GM18511 (cell line): ENCODE measurements around the gene PIP5K1B.
"Not testable (repeated sequence)": the region's sequence is repeated elsewhere in the genome, so short reads cannot be mapped to it uniquely, and the experiment has no call there.

Source experiments
- ATAC-seq: cut with Tn5 transposase; IDR thresholded peaks from one replicate; pipeline ENCODE4 v1.9.1; 2021; ENCODE audit warnings: mild to moderate bottlenecking, moderate library complexity; ENCODE audit not compliant: unreplicated experiment

The PIP5K1B gene

DNA sequence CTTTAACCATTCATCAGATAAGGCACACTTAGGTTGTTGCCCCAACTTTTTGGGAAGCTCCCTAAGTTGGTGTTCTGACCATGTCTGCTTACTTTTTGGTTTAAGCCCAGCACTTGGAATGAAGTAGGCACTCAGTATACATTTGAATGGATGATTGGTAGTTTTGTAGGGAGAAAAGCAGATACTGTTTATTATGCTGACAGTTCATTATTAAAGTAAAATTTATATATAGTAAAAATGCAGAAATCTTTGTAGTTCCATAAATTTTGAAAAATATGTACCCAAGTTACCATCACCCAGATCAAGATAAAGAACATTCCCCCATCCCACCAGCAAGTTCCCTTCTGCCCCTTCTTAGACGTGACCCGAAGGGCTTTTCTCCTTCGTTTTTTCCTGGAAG lies 273.5 kb downstream of the PIP5K1B start:
- no peak for ATAC-seq

GRCh38 chr9:68979538-68980314 lies 274.7 kb downstream of the PIP5K1B start:
- no peak for ATAC-seq

GRCh38 chr9:68980341-68980914 lies 275.4 kb downstream of the PIP5K1B start:
- no peak for ATAC-seq

DNA sequence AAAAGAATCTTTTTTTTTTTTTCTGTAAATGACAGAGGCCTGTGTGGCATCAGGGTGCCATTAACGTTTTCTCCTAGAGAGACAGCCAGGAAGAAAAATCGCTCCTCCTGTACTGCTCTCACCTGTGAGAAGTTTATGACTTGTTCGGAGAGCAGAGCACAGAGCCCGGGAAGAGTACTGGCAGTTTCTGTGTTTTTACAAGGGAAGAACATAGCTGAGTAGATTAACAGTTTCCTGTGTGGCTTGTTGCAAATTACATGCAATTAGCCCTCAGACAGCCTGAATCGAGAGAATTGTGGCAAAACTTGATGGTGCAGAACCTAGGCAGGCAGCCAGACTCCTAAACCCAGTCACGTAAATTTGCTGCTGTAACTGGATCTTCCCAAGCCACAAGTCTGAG lies 276.7 kb downstream of the PIP5K1B start:
- peak; percentile 67 for ATAC-seq

DNA sequence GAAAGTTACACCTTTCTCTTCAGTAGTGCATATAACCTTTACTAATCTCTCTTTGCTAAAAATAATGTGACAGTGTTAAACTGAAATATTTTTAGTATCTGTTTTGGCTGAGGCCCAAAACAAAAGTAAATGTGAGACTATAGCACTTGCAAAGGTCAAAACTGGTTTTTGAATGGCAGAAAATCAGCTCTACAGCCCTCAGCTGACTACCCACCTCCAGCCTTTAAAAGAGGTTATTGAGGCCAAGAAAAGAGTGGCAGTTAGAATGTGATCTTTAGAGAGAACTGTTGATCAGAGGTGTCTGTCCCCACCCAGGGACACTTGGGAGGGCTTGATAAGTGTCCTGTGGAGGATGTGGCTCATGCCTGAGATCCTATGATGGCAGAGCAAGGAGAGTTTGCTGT lies 278.0 kb downstream of the PIP5K1B start:
- ATAC-seq, result peak; percentile 56

DNA sequence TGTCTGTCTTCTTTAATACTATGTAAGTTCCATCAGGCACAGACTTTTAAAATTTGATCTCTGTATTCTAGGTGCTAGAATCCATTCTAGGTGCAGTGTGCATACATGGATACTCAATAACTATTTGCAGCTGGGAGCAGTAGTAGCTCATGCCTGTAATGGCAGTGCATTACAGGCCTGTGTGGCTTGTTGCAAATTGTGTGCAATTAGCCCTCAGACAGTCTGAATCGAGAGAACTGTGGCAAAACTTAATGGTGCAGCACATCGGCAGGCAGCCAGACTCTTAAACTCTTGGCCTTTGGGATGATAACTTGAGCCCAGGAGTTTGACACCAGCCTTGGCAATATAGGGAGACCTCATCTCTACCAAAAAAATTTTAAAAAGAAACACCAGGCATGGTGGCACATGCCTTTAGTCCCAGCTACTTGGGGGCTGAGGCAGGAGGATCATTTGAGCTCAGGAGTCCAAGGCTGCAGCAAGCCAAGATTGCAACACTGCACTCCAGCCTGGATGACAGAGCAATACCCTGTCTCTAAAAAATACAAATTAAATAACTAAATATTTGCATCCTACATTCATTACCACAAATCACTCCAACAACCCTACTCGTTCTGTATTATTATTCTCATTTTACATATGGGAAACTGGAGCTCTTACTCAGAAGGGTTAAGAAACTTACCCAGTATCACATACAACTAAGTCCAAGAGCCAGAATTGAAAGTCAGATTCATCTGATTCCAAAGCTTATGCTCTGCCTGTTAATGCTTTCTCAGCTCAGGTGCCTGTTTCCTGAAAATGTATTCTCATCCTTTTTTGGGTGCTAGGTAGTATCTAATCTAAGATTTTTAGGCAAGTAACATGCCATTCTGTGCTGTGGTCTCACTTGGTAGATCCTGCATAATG lies 278.7 kb downstream of the PIP5K1B start:
- ATAC-seq, result no peak

- ATAC-seq, result not testable (repeated sequence)
Observed at GRCh38 chr9:68986949-68987348, 281.9 kb downstream of the PIP5K1B start.

DNA sequence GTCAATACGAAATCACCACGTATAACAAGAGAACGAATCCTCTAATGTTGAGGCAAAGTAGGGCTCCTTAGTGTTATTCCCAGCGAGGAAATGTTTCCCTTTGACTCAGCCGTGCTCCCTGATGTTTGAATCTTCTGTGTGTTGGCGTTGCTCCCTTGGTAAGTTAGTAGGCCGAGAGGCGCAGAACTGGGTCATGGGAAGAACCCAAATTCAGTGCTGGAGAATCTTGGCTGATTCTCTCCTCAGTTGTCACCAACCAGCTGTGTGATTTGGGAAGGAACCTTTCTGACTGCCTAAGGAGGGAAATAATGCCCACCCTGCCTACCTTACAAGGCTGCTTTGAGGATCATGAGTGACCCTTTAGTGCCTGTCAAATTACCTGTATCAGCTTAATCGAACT lies 286.4 kb downstream of the PIP5K1B start:
- no peak for ATAC-seq

DNA sequence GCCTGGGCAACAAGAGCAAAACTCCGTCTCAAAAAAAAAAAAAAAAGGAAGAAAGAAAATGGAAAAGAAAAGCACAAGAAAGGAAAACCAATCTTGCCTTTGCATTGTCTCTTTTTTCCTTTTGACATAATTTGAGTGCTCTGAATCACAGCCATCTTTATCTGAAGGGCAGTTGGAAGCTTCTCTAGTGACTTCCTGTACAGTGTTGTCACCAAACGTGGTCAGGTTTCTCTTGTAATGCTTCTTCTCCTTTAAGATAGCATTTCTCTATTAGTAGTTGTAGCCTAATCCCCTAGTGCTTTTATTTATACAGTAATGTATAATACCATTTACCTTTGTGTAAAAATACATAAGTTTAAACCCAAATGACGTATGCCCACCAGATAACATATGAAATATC lies 290.7 kb downstream of the PIP5K1B start:
- no peak for ATAC-seq

DNA sequence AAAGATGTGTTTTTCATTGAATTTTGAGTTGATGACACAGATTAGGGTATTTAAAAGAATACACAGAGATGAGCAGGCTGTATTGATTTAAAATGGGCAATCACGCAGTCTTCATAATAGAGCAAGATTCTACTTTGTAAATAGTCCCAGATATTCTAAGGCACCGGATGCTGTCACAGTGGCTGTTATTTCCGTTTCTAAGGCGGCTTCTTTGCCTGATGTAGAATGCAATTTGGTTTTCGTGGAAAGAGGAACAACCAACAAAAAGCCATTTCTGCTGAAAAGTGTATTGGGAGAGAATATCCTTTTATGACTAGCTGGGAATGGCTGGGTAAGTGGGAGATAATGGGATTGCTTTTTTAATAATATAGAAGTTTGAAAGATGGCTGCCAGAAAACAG lies 291.4 kb downstream of the PIP5K1B start:
- no peak for ATAC-seq

- ATAC-seq, result no peak
Observed at GRCh38 chr9:68997666-68998065, 292.6 kb downstream of the PIP5K1B start.

DNA sequence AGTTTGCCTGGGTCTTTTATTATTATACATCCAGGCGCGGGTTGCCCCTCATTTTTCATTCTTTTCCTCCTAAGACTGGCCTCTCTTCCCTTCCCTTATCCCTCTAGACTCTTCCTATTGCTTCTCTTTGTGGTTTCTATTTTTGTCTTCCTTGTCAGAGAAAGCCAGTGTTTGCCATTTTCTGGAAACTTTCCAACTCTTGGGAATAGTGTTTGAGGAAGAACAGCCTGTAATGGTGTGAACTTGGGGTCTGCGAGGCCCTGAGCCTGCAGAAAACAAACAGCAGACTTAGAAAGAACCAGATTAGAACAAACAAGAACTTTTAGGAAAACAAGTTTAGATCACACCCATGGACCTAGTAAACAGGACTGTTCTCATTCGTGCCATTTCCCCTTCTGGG lies 293.3 kb downstream of the PIP5K1B start:
- ATAC-seq, result no peak

DNA sequence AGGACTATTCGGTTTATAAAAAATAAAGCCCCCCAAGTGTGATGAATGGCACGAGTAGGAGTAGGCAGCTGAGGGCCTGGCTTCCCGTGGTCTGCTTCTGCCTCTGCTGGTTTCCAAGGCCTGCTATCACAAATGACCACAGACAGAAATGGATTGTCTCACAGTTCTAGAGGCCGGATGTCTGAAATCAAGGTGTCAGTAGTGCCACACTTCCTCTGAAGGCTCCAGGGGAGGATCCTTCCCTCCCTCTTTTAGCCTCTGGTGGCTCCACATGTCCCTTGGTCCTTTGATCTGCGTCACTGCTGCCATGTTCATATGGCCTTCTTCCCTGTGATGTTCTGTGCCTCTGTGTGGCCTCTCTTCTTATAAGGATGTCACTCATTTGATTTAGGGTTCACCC lies 293.8 kb downstream of the PIP5K1B start:
- ATAC-seq, result no peak

DNA sequence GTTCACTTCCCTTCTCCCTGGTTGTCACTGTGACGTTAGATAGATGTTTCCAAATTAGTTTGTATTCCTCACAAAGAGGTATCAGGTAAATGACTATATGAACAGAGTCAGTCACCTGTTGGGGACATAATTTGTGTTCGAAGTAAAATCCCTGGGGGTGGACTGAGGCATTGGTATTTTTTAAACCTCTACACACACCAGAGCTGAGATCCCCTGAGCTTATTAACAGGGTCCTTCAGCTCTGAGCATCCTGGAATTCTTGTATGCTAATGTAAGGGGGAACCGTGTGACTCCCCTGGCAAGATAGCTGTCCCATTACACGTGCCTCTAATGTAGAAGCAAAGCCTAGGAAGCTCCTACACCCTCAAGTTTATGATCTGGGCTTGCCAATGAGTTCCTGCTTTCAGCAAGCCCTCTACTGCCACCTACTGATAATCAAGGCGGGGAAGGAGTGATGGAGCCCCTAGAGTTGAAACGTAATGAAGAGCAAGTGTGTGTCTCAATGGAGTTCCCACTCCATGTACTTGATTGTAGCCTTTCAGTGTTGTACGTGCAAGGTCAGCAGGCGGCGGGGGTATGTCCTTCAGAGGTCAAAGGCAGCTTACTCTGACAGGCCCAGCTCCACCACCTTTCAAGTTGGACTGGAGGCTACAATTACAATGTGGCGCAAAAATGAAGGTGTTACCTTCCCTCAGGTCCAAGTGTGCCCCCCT lies 294.5 kb downstream of the PIP5K1B start:
- peak; percentile 86 for ATAC-seq

GRCh38 chr9:69001921-69002320 lies 296.9 kb downstream of the PIP5K1B start:
- no peak for ATAC-seq

DNA sequence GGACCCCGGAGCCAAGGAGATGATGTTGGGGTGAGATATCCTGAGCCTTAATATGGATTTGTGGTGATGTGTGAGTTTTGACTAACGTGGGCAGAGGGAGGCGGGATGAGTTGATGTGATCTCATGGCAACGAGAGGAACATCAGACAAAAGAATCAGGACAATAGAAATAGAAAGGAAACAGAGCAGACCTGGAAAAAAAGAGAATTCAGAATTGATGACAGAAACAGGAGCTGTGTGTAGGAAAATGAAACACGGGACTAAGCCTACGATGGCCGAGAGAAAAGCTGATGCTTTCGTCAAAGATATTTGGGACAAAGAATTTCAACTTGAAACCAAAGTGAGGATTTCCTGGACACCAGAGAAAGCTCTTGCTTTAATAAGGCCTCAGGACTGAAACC lies 298.0 kb downstream of the PIP5K1B start:
- ATAC-seq, result no peak

DNA sequence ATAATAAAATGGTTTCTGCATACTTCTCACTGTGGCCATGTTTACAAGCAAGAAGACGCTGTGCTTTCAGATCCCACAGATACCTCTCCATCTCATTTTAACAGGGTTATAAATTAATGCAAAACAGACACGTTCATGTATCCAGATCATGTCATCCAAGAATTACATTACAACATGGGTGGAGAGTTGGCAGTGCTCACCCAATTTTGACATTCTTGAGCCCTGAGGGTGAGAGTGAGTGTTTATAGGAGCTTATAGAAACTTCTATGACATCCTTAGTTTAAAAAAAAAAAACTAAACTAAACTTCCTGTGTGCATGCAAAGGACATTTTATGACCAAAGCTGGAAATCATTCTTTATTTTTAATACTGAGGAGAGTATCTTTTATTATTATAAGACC lies 299.8 kb downstream of the PIP5K1B start:
- ATAC-seq, result no peak

GRCh38 chr9:69009708-69010107 lies 304.7 kb downstream of the PIP5K1B start:
- no peak for ATAC-seq

GRCh38 chr9:69012696-69013381 lies 307.8 kb downstream of the PIP5K1B start:
- no peak for ATAC-seq

- no peak for ATAC-seq
Observed at GRCh38 chr9:69013382-69013727, 308.3 kb downstream of the PIP5K1B start.

DNA sequence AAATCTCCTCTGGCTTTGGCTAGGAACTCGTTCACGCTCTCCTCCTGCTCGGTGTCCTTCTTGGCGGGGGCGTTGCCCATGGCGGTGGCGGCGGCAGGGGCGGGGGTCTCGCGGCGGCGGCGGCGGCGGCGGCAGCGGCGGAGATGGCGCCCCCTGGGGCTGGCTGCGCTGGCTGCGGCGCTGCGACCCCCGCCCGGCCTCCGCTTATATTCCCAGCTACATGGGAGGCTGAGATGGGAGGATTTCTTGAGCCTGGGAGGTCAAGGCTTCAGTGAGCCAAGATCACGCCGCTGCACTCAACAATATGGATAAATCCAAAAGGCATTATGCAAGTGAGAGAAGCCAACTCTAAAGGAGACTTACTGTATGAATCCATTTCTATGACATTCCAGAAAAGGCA lies 309.0 kb downstream of the PIP5K1B start, which contains the start of gene PRKACG:
TSS of gene PRKACG (minus strand) at position 101 of the 400 bp plus-strand sequence. CDS start at position 80, 21 bp downstream.
- ATAC-seq, result no peak
